ENCODE data around the gene SUGCT. TPM values are rescaled to one million over a fixed set of nuclear protein-coding genes. Genes with fewer than 3 reads are reported as not detected.

Gene SUGCT
- total RNA-seq, 1 experiment from 2014 or later = 2.1 TPM

DNA sequence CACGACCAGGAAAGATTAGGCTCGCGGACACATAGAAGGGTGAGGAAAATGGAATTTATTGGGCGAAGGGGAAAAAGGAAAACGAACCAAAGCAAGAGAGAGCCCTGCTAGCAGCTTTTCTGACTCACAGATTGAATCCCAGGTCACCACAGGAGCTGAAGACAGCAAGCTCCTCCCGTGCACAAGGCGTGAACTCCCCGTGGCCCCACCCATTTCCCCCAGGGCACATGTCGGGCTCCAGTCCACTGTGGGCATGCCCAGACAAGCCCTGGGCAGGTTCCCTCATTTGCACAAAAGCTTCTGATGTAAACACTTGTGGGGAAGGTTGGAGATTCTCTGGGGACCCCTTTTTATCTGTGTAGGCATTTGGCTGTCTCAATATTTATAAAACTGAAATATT is 582.4 kb downstream of the SUGCT start:
- peak; percentile 98 for DNase-seq (ENCODE audit: low spot score)

DNA sequence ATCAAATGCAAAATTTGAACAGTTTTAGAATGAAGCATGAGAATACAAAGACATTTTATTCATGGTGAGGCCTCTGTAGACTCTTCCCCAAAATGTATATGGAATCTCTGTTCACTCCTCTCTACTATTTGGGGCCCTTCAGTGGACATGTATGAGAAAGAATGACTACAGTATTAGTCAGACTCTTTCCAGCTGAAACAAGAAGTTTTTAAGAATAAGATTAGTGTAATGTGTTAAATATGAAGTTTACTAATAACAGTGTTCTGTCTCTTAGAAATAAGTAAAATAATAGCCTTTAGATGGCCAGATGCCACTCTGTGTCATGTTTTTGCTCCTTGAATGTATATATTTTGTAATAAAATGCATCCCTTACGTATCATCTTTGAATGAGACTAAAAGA is 585.6 kb downstream of the SUGCT start:
- DNase-seq (ENCODE audit: low spot score) = no peak

DNA sequence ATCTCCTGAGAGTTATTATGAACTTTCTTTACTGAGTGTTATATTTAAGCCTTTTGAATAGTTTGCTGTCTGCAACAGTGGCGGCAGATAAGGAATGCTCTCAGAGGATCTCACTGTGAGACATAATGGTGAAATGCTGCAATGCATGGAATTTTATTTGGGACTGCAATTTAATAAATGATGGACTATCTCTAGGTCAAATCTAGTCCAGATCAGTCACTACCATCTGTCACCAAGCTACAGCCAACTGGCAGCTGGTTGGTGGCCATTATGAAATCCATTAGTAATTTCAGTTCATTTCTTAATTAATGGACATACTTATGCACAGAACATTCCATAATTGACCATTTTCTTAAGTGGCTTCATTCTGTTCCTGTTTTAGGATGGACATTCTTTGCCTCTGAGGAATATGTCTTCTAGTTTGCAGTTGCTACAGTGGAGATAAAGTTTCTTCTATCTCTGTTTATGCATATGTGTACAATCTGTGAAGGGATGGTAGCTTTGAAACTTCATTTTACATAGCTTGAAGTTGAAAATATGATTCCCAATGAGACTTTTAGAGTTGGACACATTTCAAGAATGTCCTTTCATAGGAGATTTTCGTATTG is 586.6 kb downstream of the SUGCT start:
- no peak for DNase-seq (ENCODE audit: low spot score)

DNA sequence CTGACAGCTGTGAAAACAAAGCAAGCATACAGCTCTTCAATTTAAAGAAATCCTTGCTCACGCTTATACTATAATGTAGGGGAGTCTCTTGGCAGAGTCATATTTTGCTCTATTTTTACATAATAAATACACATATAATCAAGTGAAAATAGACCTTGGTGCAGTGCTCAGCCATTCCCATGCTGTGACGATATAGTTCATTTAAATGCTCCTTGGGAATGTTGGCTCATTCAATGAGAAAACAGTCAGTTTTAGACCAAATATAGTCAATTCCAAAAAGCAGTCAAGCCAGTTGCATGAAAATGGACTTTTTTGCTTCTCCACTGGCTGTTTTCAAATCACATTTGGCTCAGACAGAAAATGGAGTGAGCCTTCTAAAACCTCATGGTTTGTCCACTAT is 587.4 kb downstream of the SUGCT start:
- DNase-seq (ENCODE audit: low spot score) = no peak

DNA sequence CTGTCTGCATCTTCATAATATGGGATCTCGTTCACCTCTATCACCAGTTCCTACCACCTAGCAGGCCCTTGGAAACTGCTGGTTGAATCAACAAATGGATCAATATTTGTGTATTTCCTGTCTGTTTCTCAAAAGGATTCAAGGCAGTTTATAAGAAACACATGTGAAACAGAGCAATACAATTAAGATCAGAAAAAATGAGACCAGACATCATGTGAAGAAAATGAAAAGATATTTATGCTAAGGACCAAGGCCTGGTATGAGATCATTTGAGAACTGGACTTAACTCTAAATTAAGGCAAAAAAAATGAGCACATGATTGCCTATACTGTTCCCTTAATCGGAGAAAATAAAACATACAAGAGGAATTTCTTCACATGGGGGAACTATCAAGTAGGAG is 589.0 kb downstream of the SUGCT start:
- no peak for DNase-seq (ENCODE audit: low spot score)

DNA sequence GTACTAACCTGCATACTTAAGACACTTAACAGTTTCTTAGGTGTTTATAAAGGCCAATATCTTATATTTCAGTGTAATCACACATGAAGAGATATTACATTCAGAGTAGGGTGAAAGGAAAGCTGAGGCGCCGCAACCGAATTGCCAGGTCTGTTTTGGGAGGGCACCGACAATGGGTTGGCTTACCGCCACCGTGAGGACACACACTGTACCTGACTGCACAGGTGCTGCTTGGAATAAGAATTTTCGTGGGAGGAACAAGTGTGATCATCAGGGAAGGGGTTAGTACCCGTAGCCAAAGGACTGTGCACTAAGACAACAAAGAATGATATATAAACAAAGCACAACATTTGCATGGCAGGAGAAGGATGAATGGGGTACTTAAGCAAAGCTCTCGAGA is 591.8 kb downstream of the SUGCT start:
- no peak for DNase-seq (ENCODE audit: low spot score)

DNA sequence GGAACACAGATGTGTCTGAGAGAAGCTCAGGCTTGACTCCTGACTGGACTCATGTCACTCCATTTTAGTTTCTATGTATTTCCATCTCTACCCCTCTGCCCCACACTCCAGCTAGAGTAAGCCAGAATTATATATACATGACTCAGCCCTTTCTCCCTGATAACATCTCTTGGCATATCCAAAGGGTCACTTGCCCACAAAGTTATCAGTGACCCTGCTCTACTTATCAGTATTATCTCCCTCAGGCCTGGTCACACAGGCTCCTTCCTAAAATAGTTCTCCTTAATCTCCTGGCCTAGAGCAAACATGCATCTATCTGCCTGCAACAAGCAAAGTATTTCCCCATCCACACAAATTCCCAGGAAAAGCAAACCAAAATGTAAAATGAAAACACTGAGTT is 598.3 kb downstream of the SUGCT start:
- DNase-seq (ENCODE audit: low spot score) = no peak

DNA sequence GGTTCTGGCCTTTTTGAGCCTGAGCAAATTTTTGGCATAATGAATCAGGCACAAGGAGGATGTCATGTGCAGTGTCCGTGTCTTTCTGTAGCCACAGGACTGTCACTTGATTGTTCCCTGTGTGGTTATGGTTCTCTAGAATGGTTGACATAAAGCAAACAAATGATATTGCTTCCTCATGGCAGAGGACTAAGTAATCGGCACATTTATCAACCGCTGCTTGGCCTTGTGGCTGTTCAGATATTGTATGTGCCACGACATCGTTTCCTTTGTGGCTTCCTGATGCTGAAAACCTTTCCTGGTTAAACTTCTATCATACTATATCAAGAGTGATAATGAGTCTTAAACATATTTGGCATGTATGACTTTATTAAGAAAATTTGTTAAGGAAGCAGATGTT is 598.8 kb downstream of the SUGCT start:
- peak; percentile 63 for DNase-seq (ENCODE audit: low spot score)

DNA sequence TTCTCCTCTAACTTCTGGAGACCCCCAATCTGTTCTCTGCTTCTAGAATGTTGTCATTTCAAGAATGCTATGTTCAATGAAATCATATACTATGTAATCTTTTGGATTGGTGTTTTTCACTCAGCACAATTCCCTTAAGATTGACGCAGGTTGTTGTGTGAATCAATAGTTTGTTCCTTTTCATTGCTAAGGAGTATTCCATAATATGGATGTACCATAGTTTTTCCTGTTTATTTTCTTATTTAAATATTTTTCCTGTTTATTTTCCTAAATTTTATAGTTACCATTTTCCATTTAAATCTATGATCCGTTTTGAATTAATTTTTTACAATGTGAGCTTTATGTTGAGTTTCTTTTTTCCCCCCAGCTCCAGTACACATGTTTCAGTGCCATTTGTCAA is 604.5 kb downstream of the SUGCT start:
- DNase-seq (ENCODE audit: low spot score) = no peak

DNA sequence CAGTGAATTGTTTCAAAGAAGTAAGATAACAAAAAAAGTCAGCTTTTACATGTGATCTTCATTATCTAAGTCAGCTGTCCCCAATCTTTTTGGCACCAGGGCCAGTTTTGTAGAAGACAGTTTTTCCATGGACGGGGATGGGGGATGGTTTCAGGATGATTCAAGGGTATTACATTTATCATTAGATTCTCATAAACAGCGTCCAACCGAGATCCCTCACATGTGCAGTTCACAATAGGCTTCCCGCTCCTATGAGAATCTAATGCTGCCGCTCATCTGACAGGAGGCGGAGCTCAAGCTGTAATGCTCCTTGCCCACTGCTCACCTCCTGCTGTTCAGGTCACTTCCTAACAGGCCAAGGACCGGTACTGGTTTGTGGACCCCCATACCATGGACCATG is 607.5 kb downstream of the SUGCT start:
- DNase-seq (ENCODE audit: low spot score) = no peak

DNA sequence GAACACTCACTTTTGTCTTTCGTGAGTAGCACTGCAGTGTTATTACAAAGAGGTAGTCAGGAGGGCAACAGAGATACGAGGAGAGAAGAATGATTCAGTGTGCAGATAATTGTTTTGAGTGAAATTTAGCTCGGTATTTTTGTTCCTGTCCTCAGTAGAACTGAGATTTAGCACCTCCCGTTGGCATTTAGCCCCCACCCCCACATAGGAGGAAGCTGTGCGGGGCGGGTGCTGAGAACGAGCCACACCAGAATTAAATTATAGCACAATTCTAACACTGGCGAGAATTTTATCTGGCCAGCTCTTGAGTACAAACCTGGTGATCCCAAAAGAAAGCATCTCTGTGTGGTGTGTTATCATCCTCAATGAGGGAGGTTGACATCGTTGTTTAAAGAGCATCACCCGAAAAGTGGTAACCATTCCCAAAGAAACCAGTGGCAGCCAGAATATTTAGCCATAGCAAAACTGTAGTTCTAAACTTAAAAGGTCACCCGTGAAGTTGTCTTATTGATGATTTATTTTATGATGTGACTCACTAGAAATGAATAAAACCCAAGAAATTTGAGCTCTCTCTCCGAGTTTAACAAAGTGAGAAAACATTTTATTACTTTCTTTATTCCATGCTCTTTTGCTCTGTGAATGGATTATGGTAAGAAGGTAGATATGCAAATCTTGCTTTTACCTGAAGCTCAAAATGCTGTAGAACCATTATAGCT is 612.2 kb downstream of the SUGCT start:
- no peak for DNase-seq (ENCODE audit: low spot score)

DNA sequence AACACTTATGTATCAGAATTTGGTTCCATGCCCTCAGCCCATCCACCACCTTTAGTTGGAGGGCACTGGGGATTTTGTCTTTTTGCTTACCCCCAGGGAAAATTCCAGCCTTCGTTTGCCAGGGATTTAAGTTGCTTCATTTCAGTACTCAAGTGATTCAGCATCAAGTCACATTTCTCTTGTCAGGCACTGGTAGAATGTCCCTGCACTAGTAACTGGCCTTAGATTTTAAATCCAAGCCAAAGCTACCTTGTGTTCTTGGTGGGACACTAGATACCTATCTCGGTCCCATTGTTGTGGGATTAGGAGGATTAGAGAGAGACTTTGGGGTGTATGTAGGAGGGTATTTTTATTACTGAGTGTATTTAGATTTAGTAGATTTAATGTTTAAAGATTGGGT is 613.1 kb downstream of the SUGCT start:
- no peak for DNase-seq (ENCODE audit: low spot score)

DNA sequence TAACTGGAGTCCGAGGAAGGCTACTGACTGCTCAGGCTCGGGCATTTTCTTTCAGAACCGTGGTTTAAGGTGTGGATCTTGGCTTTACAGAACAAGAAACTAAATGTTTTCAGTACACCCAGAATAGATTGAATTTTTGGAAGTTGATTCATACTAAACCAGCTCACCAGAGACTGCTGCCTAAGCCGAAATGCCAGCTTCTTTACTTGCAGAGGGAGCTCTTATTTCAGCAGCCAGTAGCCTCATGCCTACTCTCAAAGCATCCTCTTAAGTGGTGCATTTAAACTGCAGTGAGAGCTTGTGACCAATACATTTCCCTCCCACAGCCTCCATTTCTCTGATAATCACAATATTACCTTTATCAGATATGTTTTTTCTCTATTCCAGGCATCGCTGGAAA is 615.1 kb downstream of the SUGCT start:
- no peak for DNase-seq (ENCODE audit: low spot score)

DNA sequence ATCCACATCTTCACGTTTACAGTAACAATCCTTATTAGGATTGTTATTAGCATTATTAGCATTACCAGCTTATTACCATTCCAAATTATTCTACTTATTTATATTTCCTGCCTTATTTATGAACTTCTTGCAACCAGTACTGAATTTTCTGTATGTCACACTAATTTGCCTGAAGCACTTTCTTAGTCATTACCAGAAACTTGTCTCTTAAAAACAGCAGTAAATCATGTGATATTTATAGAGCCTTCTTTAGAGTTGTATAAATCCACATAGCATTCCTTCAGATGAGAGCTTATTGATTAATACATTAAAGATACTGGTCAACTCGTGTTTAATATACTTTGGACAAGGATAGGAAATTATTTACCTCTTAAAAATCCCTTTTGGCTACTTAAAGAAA is 618.6 kb downstream of the SUGCT start:
- no peak for DNase-seq (ENCODE audit: low spot score)

DNA sequence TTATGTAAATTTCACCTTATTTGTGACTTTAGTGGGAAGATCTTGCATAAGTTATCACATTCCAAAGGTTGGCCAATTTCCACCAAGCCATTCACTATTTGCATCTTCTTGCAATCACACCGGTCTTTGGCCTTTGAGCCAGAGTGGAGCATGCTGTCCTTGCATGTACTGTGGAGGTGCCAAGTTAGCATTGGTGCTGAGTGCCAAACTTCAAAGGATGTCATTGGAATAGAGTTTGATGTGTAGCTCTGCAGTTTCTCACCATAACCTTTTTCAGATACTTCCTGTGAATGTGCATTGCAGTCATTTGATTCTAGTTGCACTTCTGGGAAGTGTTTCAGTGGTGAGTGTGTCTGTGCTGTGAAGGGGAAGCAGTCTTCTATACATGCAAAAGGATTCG is 620.6 kb downstream of the SUGCT start:
- DNase-seq (ENCODE audit: low spot score) = no peak

DNA sequence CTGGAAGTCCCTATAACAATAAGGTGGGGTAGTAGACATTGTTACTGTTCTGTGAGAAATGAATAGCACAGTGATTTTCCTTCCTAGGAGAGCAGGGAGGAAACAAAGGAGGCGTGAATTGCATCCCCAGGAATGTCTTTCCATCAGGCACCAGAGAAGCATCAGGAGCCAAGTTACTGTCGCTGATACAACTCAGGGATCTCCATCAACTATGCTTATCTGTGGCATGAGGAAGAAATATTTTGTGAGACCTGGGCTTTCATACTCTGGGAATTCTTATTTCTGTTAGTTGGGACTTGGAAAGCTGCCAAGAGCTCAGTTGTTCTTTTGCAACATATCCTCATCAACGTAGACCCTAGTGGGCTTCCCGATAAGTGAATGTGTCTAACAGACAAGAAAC is 622.3 kb downstream of the SUGCT start:
- DNase-seq (ENCODE audit: low spot score) = no peak

DNA sequence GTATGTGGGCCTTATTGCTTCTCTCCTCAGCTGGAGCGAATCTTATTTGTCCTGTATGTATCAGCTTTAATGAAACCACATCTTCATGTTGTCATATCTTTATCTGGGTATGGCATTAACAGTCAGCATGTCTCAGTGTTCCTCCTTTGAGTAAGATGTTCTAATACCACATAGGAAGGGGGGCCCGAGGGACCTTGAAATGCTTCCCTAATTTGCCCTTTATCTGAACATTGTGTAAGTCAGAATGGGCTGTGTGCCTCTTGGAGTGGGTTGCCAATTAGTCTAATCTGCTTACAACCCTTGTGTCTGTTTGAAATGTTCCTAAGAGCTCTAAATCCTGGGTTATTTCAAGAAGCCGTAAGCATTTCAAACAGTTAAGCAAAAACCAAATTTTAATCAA is 623.8 kb downstream of the SUGCT start:
- DNase-seq (ENCODE audit: low spot score) = no peak

DNA sequence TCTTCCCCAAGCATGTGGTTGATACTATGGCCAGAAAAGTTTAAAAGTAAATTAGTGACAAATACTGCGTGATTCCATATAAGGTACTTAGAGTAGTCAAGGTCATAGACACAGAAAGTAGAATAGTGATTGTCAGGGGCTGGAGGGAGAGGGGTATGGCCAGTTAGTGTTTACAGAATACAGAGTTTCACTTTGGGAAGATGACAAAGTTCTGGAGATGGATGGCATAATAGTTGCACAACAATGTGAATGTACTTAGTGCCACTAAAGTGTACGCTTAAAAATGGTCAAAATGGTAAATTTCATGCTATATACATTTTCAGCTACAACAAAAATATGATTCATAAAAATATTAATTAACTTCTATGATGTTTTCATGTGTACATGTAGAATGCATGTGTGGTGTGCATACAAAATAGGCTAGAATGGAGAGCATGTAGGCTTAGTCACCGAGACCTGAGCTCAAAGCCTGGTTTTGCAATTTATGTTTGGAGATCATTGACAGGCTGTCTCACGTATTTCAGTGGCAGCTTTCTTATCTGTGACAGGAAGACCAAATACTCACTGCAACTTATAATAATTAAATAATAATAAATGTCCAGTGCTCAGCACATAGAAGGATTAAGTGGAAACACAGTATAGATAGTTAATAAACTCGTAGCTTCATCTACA is 625.6 kb downstream of the SUGCT start:
- no peak for DNase-seq (ENCODE audit: low spot score)

DNA sequence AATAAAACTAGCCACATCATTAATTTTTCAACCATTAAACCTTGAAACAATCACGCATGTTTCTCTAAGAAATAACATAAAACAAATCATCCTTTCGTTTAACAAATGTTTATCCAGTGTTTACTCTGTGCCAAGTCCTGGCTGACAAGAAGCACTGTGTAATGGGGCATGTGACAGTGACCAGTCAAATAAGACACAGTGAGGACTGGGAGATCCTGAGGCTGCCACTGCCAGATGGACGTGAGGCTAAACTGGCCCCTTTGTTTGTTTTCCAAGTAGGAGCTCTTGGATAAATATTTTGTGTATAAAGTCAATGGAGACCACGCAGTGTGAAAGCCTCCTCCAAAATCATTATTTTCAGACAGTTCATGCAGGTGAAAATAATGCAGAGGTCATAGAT is 626.2 kb downstream of the SUGCT start:
- peak; percentile 32 for DNase-seq (ENCODE audit: low spot score)

DNA sequence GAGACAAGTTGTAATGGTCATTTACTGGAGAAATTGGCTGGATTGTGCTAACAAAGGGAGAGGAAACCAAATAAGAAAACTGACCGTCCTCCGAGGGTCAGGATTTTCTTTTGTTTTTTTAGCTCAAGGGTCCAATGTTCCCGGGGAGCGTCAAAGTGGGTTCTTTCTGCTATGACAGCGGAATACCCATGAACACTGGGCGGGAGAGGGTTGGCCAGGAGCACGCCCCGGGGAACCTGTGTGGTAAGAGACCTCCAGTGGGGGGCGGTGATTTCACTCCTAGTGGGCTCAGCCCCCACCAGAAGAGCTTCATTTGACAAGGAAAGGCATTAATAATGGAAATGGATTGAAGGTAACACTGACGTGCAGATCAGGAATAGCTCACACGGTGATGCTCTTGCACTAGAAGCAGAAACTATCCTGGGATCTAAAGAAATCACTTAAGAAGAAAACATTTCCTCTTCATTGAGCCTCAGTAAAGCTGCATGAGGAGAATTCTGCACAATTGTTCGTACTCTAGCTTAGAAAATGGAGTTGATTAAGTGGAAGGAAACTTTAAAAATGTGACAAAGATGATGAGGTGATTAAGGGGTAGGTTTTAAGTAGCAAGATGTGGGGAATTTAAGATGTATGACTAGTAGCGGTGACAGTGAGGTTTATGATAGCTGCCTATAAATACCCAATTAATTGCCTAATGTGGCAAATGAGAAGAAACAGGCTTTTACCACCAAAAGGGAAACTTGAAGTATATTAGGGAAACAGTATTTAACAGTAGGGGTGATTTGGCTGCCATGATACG is 627.2 kb downstream of the SUGCT start:
- no peak for DNase-seq (ENCODE audit: low spot score)

DNA sequence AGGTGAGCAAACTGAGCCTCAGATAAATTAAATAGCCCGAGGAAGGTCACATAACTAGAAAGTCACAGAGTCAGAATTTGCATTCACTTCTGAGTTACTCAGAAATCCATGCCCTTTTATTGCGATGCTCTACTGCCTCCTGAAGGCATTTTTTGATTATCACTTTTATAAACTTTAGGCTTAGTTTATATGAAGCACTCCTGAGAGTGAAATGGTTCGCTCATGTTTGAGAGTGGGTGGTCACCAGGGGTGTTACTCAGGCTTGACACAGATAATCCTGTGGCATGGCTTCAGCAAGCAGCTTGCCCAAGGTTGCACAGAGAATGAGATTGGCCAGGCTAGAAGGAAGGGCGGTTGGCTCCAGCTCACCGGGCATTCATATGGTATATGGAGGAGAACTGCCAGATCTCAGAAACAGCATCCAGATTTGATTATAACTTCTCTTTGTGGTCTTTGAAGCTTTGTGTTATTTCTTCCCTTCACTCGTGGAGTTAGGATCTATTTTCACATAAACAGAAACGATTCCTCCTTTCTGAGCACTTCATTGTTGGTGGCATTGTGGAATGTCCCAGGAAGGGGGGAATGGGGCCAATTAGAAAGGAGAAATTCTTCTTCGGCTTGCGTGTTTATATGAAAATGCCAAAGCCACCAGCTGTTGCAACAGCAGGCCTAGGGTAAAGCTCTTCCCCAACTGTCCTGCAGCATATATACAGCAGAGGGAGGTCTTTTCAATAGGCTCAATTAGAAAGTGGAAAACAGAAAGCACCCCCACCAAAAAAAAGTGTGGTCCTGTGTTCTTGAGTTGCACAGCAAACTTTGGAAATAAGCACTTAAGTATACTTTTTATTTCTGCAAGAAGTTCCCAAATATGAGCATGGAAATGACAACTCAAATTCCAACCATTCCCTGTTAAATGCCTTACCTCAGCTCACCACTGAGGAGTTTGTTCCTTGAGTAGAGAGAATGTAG is 628.8 kb downstream of the SUGCT start:
- DNase-seq (ENCODE audit: low spot score) = peak; percentile 98

Data from H4 (cell line).